AG04449 (cell line): ENCODE results near the gene RELL2.

ENCODE experiments used
- CTCF ChIA-PET: fragments of 350-600 bp; formaldehyde crosslinking; extraction: SDS; loops from one replicate; lab custom pipeline; 2021; ENCODE audit warnings: antibody characterized with exemption; lab: Yijun Ruan, JAX
- POLR2A ChIA-PET: fragments of 400-600, 350-600 bp; formaldehyde crosslinking; extraction: SDS; loops from one replicate; lab custom pipeline; 2020; ENCODE audit warnings: antibody characterized with exemption, inconsistent platforms; lab: Yijun Ruan, JAX
- DNase-seq: peaks from one replicate; pipeline ENCODE4 v3.0.0-alpha.2; 2010; ENCODE audit warnings: low read depth, low spot score
- H3K4me3 ChIP-seq: 2 replicates; pipeline ENCODE4 v1.5.1; 2011; ENCODE audit warnings: low read depth, mild to moderate bottlenecking, control low read depth, low read length
- CTCF ChIP-seq: IDR thresholded peaks from one replicate; pipeline ENCODE4 v1.5.1; 2011; ENCODE audit warnings: mild to moderate bottlenecking, moderate library complexity, low read length, control low read depth, inconsistent platforms; ENCODE audit not compliant: insufficient read depth; ENCODE audit errors: missing control alignments

The RELL2 gene

GRCh38 chr5:141663506-141663905 lies 26.7 kb downstream of the RELL2 start:
- TF ChIP-seq CTCF, result no peak
- CTCF ChIA-PET, result interaction anchor here (1.1 to 12.8 kb wide), 5 partner anchors 22 to 296 kb away, joined by 3 to 132 read pairs (median 6); partner anchors contain the start of genes PCDH1 and PCDH12
- POLR2A ChIA-PET, result no interaction called here
- no peak for DNase-seq
- H3K4me3 ChIP-seq, result no peak overlapping the region

- no peak for DNase-seq
- CTCF ChIA-PET, result interaction anchor here (0.6 to 12.8 kb wide), 22 partner anchors 8 to 350 kb away, joined by 3 to 132 read pairs (median 5); partner anchors contain the start of genes ARAP3, FCHSD1, PCDH1 and PCDH12
- no peak overlapping the region for H3K4me3 ChIP-seq
- POLR2A ChIA-PET, result no interaction called here
- peak; percentile 90 for TF ChIP-seq CTCF
Measured at GRCh38 chr5:141664733-141665461, 28.1 kb downstream of the RELL2 start.

- no peak for TF ChIP-seq CTCF
- H3K4me3 ChIP-seq, result no peak overlapping the region
- DNase-seq, result no peak
- ChIA-PET CTCF (interaction anchor here (0.9 to 12.8 kb wide), 15 partner anchors 8 to 320 kb away, joined by 3 to 132 read pairs (median 12); partner anchors contain the start of genes ARAP3, PCDH1 and PCDH12), POLR2A (interaction anchor here (0.7 kb wide), 1 partner anchor 1102 kb away, joined by 3 read pairs; no protein-coding TSS in a partner anchor)
Measured at GRCh38 chr5:141665995-141666940, 29.5 kb downstream of the RELL2 start.

GRCh38 chr5:141668601-141669265 lies 31.9 kb downstream of the RELL2 start:
- DNase-seq, result no peak
- CTCF ChIA-PET, result interaction anchor here (0.8 to 12.8 kb wide), 15 partner anchors 11 to 291 kb away, joined by 3 to 132 read pairs (median 4); partner anchors contain the start of genes ARAP3, DIAPH1, PCDH1 and PCDH12
- TF ChIP-seq CTCF, result no peak
- H3K4me3 ChIP-seq, result no peak overlapping the region
- POLR2A ChIA-PET, result interaction anchor here (2.0 kb wide), 1 partner anchor 13 kb away, joined by 6 read pairs; the partner anchor contains the start of gene ARAP3

- ChIA-PET CTCF (interaction anchor here (0.7 to 12.8 kb wide), 18 partner anchors 11 to 299 kb away, joined by 3 to 132 read pairs (median 4); partner anchors contain the start of genes ARAP3, DIAPH1, PCDH1 and PCDH12), POLR2A (interaction anchor here (2.0 kb wide), 1 partner anchor 12 kb away, joined by 6 read pairs; the partner anchor contains the start of gene ARAP3)
- TF ChIP-seq CTCF, result no peak
- no peak overlapping the region for H3K4me3 ChIP-seq
- no peak for DNase-seq
Measured at GRCh38 chr5:141669520-141669919, 32.7 kb downstream of the RELL2 start.
